Kidney epithelial cell (primary cell): Measurements from ENCODE around the gene NEB. TPM values are rescaled to one million over a fixed set of nuclear protein-coding genes. Genes with fewer than 3 reads are reported as not detected.

Experiments used
- DNase-seq: peaks from one replicate; pipeline ENCODE4 v3.0.0-alpha.2; 2010; ENCODE audit warnings: low read depth
- H3K27me3 ChIP-seq: 2 replicates; pipeline ENCODE4 v1.6.0; 2011; ENCODE audit warnings: low read length; ENCODE audit not compliant: control insufficient read depth, insufficient read depth
- H3K36me3 ChIP-seq: 2 replicates; pipeline ENCODE4 v1.5.1; 2011; ENCODE audit warnings: low read length; ENCODE audit not compliant: control insufficient read depth, insufficient read depth
- H3K4me3 ChIP-seq: 2 replicates; pipeline ENCODE4 v1.5.1; 2011; ENCODE audit warnings: low read depth, mild to moderate bottlenecking, control low read depth, low read length
- total RNA-seq: library from RNA; depleted of rRNA; stranded (reverse); fragments of >200 nt; gene quantifications from 2 replicates; pipeline ENCODE4 v1.2.3, GENCODE V29; 2015
- TF ChIP-seq, protein P1 (sequence below): IDR thresholded peaks from 2 replicates; pipeline ENCODE4 v1.5.1; 2011; ENCODE audit warnings: mild to moderate bottlenecking, moderate library complexity, low read length, control low read depth, inconsistent platforms; ENCODE audit not compliant: insufficient read depth, poor library complexity, severe bottlenecking

Gene NEB
- total RNA-seq, 1 donor from 2014 or later = 0.38 TPM

GRCh38 chr2:151718796-151719195 lies 15.5 kb downstream of the NEB start:
- no peak for DNase-seq
- Histone ChIP-seq H3K27me3 (no peaks in the 10 kb centered on the region), H3K36me3 (no peaks in the 10 kb centered on the region), H3K4me3 (no peak overlapping the region)
- TF ChIP-seq, protein P1, sequence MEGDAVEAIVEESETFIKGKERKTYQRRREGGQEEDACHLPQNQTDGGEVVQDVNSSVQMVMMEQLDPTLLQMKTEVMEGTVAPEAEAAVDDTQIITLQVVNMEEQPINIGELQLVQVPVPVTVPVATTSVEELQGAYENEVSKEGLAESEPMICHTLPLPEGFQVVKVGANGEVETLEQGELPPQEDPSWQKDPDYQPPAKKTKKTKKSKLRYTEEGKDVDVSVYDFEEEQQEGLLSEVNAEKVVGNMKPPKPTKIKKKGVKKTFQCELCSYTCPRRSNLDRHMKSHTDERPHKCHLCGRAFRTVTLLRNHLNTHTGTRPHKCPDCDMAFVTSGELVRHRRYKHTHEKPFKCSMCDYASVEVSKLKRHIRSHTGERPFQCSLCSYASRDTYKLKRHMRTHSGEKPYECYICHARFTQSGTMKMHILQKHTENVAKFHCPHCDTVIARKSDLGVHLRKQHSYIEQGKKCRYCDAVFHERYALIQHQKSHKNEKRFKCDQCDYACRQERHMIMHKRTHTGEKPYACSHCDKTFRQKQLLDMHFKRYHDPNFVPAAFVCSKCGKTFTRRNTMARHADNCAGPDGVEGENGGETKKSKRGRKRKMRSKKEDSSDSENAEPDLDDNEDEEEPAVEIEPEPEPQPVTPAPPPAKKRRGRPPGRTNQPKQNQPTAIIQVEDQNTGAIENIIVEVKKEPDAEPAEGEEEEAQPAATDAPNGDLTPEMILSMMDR = no peak

DNA sequence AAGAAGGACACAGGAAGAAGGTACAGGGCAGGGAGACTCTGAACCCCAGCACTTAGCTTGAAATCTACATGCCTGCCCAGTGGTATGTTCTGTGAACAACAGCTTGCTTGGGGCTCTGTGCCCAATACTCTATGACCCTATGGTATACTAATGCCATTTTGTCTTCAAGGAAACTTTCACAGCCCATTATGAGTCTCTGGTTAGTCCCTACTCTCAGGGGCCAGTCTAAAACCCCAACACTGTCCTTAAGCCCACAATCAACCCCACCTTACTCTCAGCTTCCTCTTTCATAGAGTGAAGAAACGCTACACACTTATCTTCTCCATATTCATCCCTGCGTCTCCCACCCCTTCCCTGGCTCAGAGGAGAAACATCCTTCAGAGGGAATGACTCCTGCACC lies 16.0 kb downstream of the NEB start:
- no peaks in the 10 kb centered on the region for H3K27me3 ChIP-seq
- TF ChIP-seq, protein P1 = no peak
- no peak for DNase-seq

GRCh38 chr2:151716721-151717120 lies 17.6 kb downstream of the NEB start:
- Histone ChIP-seq H3K4me3 (no peak overlapping the region), H3K27me3 (no peaks in the 10 kb centered on the region), H3K36me3 (no peaks in the 10 kb centered on the region)
- TF ChIP-seq, protein P1 = no peak
- peak; percentile 45 for DNase-seq

More for the DNA sequence above, 16.0 kb downstream of the NEB start:
- Histone ChIP-seq H3K4me3 (no peak overlapping the region), H3K36me3 (no peaks in the 10 kb centered on the region)

DNA sequence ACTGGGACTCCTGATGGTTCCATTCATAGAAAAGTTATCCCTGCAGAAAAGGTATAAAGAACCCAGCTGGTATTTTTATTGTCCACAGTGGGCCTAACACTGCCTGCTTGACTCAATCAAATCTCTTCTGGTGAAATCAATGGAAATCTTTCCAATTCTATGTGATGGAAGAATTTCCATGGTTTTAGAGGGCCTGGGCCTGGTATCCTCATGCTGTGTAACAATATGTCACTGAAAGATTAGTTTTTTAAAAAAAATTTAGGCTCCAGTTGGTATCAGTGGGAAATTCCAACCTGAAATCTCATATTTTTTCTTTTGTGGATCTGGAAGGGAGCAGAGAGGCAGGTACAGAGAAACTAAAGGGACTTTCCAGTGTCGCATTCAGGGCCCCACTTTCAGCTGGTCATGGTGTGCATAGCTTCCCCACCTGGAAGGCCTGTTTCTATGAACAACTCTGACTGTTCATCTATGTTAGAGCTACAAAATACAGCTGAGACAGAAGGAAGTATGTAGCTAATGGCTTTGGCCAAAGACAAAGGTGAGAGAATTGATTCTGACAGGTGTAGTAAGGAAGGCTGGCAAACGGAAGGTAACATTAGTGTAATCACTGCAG lies 20.9 kb downstream of the NEB start:
- Histone ChIP-seq H3K27me3 (no peaks in the 10 kb centered on the region), H3K36me3 (no peaks in the 10 kb centered on the region), H3K4me3 (no peak overlapping the region)
- TF ChIP-seq, protein P1 = no peak
- DNase-seq = no peak

- TF ChIP-seq, protein P1 = no peak
- H3K4me3 ChIP-seq = no peak overlapping the region
- H3K27me3 ChIP-seq = no peaks in the 10 kb centered on the region
- no peaks in the 10 kb centered on the region for H3K36me3 ChIP-seq
- no peak for DNase-seq
These were observed 23.3 kb downstream of the NEB start for GRCh38 chr2:151711025-151711424.

DNA sequence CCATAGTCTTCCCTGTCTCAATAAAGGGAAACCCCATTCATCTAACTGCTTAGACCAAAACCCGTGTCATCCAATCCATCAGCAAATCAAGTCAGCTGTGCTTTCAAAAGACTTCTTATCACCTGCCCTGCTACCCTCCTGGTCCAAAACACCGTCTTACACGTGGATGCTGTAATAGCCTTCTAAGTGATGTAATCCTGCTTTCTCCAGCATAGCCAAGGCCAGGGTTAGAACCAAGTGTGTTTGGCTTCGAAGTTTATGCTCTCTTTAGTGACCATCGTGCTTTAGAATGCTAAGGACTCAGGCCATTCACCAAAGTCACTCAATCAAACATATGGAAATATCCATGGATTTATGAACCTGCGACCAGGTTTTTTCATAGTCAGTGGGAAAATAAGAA lies 25.5 kb downstream of the NEB start:
- TF ChIP-seq, protein P1 = no peak
- no peak for DNase-seq
- no peaks in the 10 kb centered on the region for H3K36me3 ChIP-seq
- H3K27me3 ChIP-seq = no peaks in the 10 kb centered on the region
- H3K4me3 ChIP-seq = no peak overlapping the region
